HepG2 (cell line): ENCODE data around the gene COL4A2. TPM values are rescaled to one million over a fixed set of nuclear protein-coding genes. Genes with fewer than 3 reads are reported as not detected.

Experiments used
- ATAC-seq: fragments of 200-7000 bp; cut with Tn5 transposase; 3 replicates; pipeline ENCODE4 v1.9.1; 2020; ENCODE audit warnings: mild to moderate bottlenecking, moderate library complexity
- BruUV-seq: library from RNA; stranded (reverse); fragments of 400-500 nt; replicated peaks from 2 replicates; lab custom pipeline; 2021; lab: Mats Ljungman, UMichigan
- CTCF ChIA-PET: fragments of 300-600 bp; formaldehyde crosslinking; extraction: SDS; loops from one replicate; lab custom pipeline; 2021; ENCODE audit warnings: low total read pairs, inconsistent platforms, low intra/inter-chr PET ratio; lab: Yijun Ruan, JAX
- POLR2A ChIA-PET: fragments of 350-600 bp; sonication (Branson Sonifier 250); formaldehyde crosslinking; loops from one replicate; lab custom pipeline; 2020; ENCODE audit warnings: antibody characterized with exemption, inconsistent platforms; lab: Yijun Ruan, JAX
- DNase-seq: peaks from one replicate; pipeline ENCODE4 v3.0.0-alpha.2; 2015; ENCODE audit warnings: low spot score
- FAIRE-seq: peaks from 3 replicates; lab custom pipeline; 2011; peaks lifted over from hg19 to GRCh38; lab: Jason Lieb, UNC
- H2AFZ ChIP-seq: one replicate; pipeline ENCODE4 v1.6.1; 2011; ENCODE audit warnings: low read length, inconsistent platforms
- H3K27ac ChIP-seq: fragments of 300-600 bp; 3 replicates; pipeline ENCODE4 v1.8.0; 2011; ENCODE audit warnings: mixed run types, mild to moderate bottlenecking, mixed read lengths, low read length, inconsistent platforms; ENCODE audit not compliant: insufficient read depth; ENCODE audit errors: extremely low read length
- H3K27me3 ChIP-seq, 2 experiments: fragments of 200-600 bp in 1 of 2; 2 replicates in 1 of 2; 3 replicates in 1 of 2; pipeline versions ENCODE4 v1.6.0 to v1.8.0; 2011; ENCODE audit warnings: low read length in 2 of 2, mild to moderate bottlenecking in 2 of 2, moderate library complexity in 2 of 2, inconsistent platforms in 1 of 2; ENCODE audit not compliant: insufficient read depth in 2 of 2, control insufficient read depth in 1 of 2
- H3K36me3 ChIP-seq, 2 experiments: fragments of 200-600 bp in 1 of 2; replicated peaks in 1 of 2; 2 replicates in 1 of 2; 3 replicates in 1 of 2; pipeline versions ENCODE4 v1.5.1 to v1.8.0; 2011; ENCODE audit warnings: low read length in 2 of 2, inconsistent platforms in 1 of 2; ENCODE audit not compliant: insufficient read depth in 2 of 2, control insufficient read depth in 1 of 2
- H3K4me1 ChIP-seq: 2 replicates; pipeline ENCODE4 v1.5.1; 2012; ENCODE audit warnings: low read length, inconsistent platforms; ENCODE audit not compliant: insufficient read depth
- H3K4me2 ChIP-seq: 2 replicates; pipeline ENCODE4 v1.6.0; 2011; ENCODE audit warnings: low read depth, low read length, inconsistent platforms
- H3K4me3 ChIP-seq, 3 experiments: fragments of 200-600 bp in 1 of 3; sonication (generic), shearing (Covaris generic) in 1 of 3; replicated peaks in 1 of 3; 2 replicates each; pipeline ENCODE4 v1.5.1; 2011 to 2016; ENCODE audit warnings: low read length in 3 of 3, inconsistent platforms in 2 of 3, low read depth in 2 of 3, mild to moderate bottlenecking in 2 of 3, control low read depth in 1 of 3, mixed read lengths in 1 of 3; ENCODE audit not compliant: insufficient read depth in 1 of 3
- H3K79me2 ChIP-seq: one replicate; pipeline ENCODE4 v1.6.1; 2011; ENCODE audit warnings: low read length, inconsistent platforms; ENCODE audit not compliant: insufficient read depth
- H3K9ac ChIP-seq: 2 replicates; pipeline ENCODE4 v1.6.0; 2011; ENCODE audit warnings: mild to moderate bottlenecking, low read depth, low read length, inconsistent platforms; ENCODE audit not compliant: insufficient read depth
- H3K9me3 ChIP-seq: 2 replicates; pipeline ENCODE4 v1.5.1; 2012; ENCODE audit warnings: mild to moderate bottlenecking, low read length
- H4K20me1 ChIP-seq: 2 replicates; pipeline ENCODE4 v1.6.0; 2011; ENCODE audit warnings: inconsistent platforms, mild to moderate bottlenecking, low read length, moderate library complexity; ENCODE audit not compliant: insufficient read depth
- CREB1 ChIP-seq, 2 experiments: fragments of 450-650 bp in 1 of 2; IDR thresholded peaks; 2 replicates each; pipeline ENCODE4 v1.6.1; 2016 to 2017; ENCODE audit warnings: control low read depth in 1 of 2, mild to moderate bottlenecking in 1 of 2, missing compliant biosample characterization in 1 of 2, missing genetic modification characterization in 1 of 2
- FOXO4 ChIP-seq: sonication (generic); formaldehyde crosslinking; conservative IDR thresholded peaks from 2 replicates; pipeline ENCODE4 v1.8.1; 2023; ENCODE audit warnings: missing genetic modification reagents
- SIN3B ChIP-seq: fragments of 150-350 bp; IDR thresholded peaks from 2 replicates; pipeline ENCODE4 v1.6.1; 2014; ENCODE audit warnings: low read length
- WGBS: methylation state at CpG from one replicate; pipeline ENCODE4 v1.1.6; 2017; ENCODE audit warnings: low lambda C conversion rate; 5-methylcytosine and 5-hydroxymethylcytosine counted together
- in situ Hi-C: cut with HindIII; loops from 2 replicates; pipeline ENCODE4 v1.10.0; 2017; ENCODE audit warnings: low pct_unique_long_range_greater_than_20kb; ENCODE audit not compliant: extremely low pct_ligation_motif_present
- intact Hi-C: fragments of 100-400 bp; cut with micrococcal nuclease; formaldehyde crosslinking; loops from one replicate; pipeline ENCODE4 v1.10.0; 2022; ENCODE audit not compliant: unreplicated experiment
- polyA plus RNA-seq, 8 experiments: library from polyadenylated mRNA; depleted of rRNA in 3 of 8; stranded (reverse) in 7 of 8; unstranded in 1 of 8; fragments of >200 nt; fragmentation: Illumina TruSeq in 4 of 8; extraction: Trizol in 4 of 8; gene quantifications; 2 replicates each; pipeline versions ENCODE4 v1.2.1 to v1.2.3, GENCODE V29; 2011 to 2016; ENCODE audit warnings: low read depth in 4 of 8, missing spikeins in 1 of 8, mixed read lengths in 1 of 8; ENCODE audit not compliant: insufficient read depth in 1 of 8
- total RNA-seq, 5 experiments: library from RNA; depleted of rRNA; stranded (reverse); fragments of >200 nt; fragmentation: Illumina TruSeq; extraction: Trizol; gene quantifications; 2 replicates each; pipeline ENCODE4 v1.2.3, GENCODE V29; 2016; ENCODE audit warnings: low read depth in 1 of 5

COL4A2 gene
- total and polyA plus RNA-seq, 2 of the 13 experiments (the other 11 are each of a cell fraction or from before 2014, with no cell fraction given) = 0.22 to 1.9 TPM

GRCh38 chr13:110298505-110299282 is 8.4 kb upstream of the COL4A2 start:
- POLR2A ChIA-PET = no interaction called here
- Histone ChIP-seq H3K79me2 (no peaks in the 10 kb centered on the region), H3K27me3 (peaks cover 6 to 40% of the 10 kb centered on the region in 2 experiments), H3K9ac (no peak overlapping the region), H4K20me1 (no peaks in the 10 kb centered on the region), H3K4me3 (no peak overlapping the region), H3K4me1 (no peaks in the 10 kb centered on the region), H3K4me2 (no peak overlapping the region), H2AFZ (no peak overlapping the region), H3K27ac (no peak overlapping the region), H3K9me3 (no peaks in the 10 kb centered on the region), H3K36me3 (no peaks in the 10 kb centered on the region)
- 22% methylated on average over 22 of the region's 33 CpGs for WGBS
- no peak for TF ChIP-seq FOXO4 (CRISPR knock-in tag)
- in situ Hi-C loops (no loop called here), intact Hi-C loops (no loop called here)
- FAIRE-seq (no peak), ATAC-seq (no peak), DNase-seq (no peak)
- CTCF ChIA-PET = no interaction called here
- no TSS peak for BruUV-seq

DNA sequence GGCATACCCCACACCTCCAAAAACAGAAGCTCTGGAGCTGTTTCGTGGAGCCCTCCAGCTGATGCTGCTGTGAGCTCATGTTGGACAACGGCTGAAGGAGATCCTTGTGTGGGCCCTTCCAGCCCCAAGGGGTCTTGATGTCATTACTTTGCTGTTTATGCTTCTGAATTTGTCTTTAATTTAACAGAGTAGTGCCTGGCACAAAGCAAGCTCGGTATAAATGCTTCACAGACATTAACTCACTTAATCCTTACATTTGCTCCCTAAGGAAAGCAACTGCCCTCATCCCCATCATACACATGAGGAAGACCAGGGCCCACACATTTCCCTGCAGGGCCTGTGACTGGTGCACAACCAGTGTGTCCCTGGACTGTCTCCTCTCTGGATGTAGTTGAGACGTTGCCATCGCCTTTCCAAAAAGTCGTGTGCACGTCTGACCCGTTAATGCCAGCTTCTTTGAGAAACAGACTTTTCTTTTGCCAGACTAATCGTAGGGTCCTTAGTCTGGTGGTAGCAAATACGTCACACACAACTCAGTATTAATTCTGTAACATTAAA is 7.7 kb upstream of the COL4A2 start:
- Histone ChIP-seq H3K4me3 (no peak overlapping the region), H2AFZ (no peak overlapping the region), H3K4me1 (no peaks in the 10 kb centered on the region), H3K36me3 (no peaks in the 10 kb centered on the region), H3K9me3 (no peaks in the 10 kb centered on the region), H3K79me2 (no peaks in the 10 kb centered on the region), H3K4me2 (no peak overlapping the region), H3K9ac (no peak overlapping the region), H4K20me1 (no peaks in the 10 kb centered on the region), H3K27me3 (peaks cover 6 to 42% of the 10 kb centered on the region in 2 experiments), H3K27ac (no peak overlapping the region)
- TF ChIP-seq CREB1 (IDR thresholded peaks at IDR 0.05) (peak; percentile 28; the same call in 1 of the 2 replicates), CREB1 (CRISPR knock-in tag; IDR thresholded peaks at IDR 0.05) (no peak), SIN3B (no peak)
- DNase-seq (no peak), FAIRE-seq (no peak), ATAC-seq (no peak)
- no TSS peak for BruUV-seq
- in situ Hi-C loops (no loop called here), intact Hi-C loops (no loop called here)
- POLR2A ChIA-PET = no interaction called here
- WGBS = 6% methylated on average over 10 of the region's 10 CpGs
- CTCF ChIA-PET = no interaction called here
